NB4 (cell line): ENCODE results near the gene MRGPRG.
"Not testable (repeated sequence)": the region's sequence is repeated elsewhere in the genome, so short reads cannot be mapped to it uniquely, and the experiment has no call there.

Experiments used
- DNase-seq: peaks from one replicate; pipeline ENCODE4 v3.0.0; 2010; ENCODE audit warnings: low read depth
- H3K4me3 ChIP-seq: one replicate; pipeline ENCODE4 v1.5.1; 2011; ENCODE audit warnings: mild to moderate bottlenecking, low read depth, low read length, moderate library complexity
- MYC ChIP-seq: IDR thresholded peaks from 2 replicates; pipeline ENCODE4 v1.6.1; 2011; ENCODE audit warnings: low read depth, low read length
- POLR2A ChIP-seq: IDR thresholded peaks from 2 replicates; pipeline ENCODE4 v1.6.1; 2011; ENCODE audit warnings: mild to moderate bottlenecking; ENCODE audit not compliant: insufficient read length; ENCODE audit errors: extremely low read depth
- TF ChIP-seq, protein P1 (sequence below): IDR thresholded peaks from 2 replicates; pipeline ENCODE4 v1.6.1; 2011; ENCODE audit warnings: low read depth, low read length
- TF ChIP-seq, protein P2 (sequence below): IDR thresholded peaks from one replicate; pipeline ENCODE4 v1.5.1; 2012; ENCODE audit warnings: low read depth, low read length

The MRGPRG gene

DNA sequence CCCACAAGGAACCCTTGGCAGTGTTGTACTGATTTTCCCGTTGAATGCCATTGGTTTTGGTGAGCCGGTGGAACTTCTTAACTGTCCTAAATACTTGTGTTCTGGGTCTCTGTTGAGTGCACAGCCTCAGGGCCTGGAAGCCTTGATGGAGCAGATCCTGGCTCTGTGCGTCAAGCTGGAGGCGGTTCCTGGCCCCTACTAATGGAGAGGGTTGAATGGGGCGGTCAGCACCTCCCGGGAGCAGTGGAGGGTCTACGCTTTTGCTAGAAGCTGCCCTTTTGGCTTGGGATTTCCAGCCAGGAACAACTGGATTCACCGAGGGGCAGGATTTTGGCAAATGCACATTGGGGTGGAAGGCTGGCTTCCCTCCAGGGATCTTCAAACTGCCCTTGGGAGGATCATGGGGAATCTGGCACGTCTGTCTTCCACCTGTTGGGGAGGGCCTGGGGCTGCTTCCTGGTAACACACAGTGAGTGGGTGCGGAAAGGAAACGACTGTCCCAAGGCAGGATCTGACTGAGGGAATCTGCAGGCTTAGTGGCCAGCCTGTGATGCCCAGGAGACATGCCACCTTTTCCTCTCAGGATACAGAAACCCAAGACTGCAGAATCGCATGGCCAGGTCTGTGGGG is 46.6 kb downstream of the MRGPRG start:
- DNase-seq = no peak
- TF ChIP-seq, protein P1, sequence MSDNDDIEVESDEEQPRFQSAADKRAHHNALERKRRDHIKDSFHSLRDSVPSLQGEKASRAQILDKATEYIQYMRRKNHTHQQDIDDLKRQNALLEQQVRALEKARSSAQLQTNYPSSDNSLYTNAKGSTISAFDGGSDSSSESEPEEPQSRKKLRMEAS = no peak
- TF ChIP-seq POLR2A = no peak
- TF ChIP-seq, protein P2, sequence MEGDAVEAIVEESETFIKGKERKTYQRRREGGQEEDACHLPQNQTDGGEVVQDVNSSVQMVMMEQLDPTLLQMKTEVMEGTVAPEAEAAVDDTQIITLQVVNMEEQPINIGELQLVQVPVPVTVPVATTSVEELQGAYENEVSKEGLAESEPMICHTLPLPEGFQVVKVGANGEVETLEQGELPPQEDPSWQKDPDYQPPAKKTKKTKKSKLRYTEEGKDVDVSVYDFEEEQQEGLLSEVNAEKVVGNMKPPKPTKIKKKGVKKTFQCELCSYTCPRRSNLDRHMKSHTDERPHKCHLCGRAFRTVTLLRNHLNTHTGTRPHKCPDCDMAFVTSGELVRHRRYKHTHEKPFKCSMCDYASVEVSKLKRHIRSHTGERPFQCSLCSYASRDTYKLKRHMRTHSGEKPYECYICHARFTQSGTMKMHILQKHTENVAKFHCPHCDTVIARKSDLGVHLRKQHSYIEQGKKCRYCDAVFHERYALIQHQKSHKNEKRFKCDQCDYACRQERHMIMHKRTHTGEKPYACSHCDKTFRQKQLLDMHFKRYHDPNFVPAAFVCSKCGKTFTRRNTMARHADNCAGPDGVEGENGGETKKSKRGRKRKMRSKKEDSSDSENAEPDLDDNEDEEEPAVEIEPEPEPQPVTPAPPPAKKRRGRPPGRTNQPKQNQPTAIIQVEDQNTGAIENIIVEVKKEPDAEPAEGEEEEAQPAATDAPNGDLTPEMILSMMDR = no peak

DNA sequence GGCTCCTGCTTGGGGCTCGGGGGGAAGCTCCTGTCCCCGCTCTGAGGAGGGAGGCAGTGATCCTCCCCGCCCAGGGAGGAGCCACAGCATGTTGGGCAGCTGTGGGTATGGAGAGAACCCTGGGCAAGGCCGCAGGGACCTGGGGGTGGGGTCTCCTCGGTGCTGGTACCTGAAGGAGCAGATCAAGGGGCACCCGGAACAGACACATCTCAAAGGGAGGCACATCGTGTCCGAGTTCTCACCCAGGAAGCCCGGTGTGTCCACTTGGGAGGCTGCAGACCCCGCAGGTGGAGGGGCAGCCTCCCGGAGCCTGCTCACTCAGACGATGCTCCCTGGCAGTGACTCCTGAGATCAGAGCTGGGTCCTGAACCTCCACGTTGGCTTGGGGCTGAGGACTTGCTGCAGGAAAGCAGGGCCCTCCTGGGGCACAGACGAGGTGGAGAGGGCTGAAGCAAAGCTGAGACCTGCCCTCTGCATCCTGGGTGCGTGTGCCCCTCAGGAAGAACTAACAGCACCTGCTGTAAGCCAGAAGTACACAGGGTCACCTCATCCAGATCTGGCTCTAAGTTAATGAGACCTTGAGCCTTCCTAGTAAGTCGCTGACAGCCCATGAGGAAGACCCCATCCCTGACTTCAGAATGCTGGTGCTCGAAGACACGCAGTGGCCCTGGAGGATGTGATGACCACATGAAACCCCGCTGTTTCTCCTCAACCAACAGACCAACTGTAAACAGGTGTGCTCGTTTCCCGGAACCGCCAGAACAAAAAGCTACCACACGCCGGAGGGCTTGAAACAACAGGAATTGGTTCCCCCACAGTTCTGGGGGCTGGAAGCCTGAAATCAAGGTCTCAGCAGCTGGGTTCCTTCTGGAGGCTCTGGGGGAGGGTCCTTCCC is 47.6 kb downstream of the MRGPRG start:
- no peak overlapping the region for H3K4me3 ChIP-seq
- no peak for DNase-seq
- no peak for TF ChIP-seq MYC
- no peak for TF ChIP-seq POLR2A

More for the DNA sequence above, 46.6 kb downstream of the MRGPRG start:
- no peak overlapping the region for H3K4me3 ChIP-seq

DNA sequence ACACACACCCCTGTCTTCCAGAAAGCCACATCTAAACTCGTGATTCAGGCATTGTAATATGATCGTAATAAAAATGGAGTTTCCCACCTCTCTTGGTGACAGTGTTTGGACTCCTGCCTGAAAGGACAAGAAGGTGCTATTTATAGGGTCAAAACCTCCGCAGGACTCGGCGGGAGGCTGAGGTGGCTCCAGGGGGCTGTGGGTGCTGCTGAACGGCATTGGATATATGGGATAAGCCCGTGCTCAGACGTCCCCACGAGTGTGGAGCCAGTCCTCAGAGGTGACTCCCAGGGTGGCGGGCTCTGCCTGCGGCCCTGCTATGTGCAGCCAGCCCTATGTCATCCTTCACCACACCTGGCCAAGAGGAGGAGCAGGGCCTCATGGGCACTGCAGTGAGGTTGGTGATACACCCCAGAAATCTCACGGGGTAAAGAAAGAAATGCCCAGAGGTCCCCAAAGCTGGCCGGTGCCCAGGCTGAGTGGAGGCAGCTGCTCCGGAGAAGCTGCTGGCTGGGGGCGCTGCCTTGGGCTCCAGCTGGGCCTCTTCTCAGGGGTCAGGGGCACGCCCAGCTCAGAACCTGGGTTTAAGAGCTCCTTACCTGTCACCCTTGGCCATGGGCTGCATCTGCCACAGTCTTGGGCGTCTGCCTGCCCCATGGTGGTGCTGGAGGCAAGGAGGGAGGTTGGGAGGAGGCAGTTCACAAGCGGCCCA is 48.4 kb downstream of the MRGPRG start:
- no peak for TF ChIP-seq POLR2A
- TF ChIP-seq, protein P2 = no peak
- TF ChIP-seq, protein P1 = no peak
- TF ChIP-seq MYC = no peak
- DNase-seq = no peak
- H3K4me3 ChIP-seq = peak overlapping the region; percentile 38

DNA sequence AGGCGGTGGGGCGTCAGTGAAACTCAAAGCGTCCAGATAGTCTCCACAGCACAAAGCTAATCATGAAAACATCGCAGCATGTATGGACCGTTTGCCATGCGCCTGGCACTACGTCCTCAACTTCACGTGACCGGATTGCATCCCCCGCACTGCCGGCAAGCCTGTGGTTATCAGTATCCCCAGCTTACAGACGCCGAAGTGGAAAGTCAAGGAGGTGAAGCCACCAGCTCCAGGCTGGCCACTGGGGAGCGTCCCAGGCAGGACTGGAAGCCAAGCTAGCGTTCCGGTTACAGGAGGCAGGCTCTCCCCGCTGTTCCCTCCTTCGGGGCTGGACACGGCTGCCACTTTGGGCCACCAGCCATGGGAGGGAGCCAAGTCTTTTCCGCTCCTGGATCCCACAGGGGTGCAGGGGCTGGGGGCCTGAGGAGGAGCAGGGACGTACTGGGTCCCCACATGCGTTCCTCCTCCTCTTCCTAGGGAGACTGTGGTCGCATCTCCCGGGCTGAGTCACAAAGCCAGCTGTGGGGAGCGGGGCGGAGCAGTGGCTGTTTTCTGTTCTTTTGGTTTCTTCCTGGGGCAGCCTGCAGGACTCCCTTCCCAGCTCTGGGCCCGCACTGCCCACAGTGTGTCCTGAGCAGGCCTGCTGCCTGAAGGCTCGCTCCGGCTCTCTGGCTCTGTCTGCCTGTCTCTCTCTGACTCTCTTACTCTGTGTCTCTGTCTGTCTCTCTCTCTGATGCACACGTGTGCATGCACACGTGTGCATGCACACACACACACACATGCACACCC is 49.2 kb downstream of the MRGPRG start:
- TF ChIP-seq, protein P2 = no peak
- peak; percentile 37 for TF ChIP-seq POLR2A
- TF ChIP-seq, protein P1 = peak; percentile 96
- TF ChIP-seq MYC = peak; percentile 95
- peak overlapping the region; percentile 38 for H3K4me3 ChIP-seq
- DNase-seq = peak; percentile 97

DNA sequence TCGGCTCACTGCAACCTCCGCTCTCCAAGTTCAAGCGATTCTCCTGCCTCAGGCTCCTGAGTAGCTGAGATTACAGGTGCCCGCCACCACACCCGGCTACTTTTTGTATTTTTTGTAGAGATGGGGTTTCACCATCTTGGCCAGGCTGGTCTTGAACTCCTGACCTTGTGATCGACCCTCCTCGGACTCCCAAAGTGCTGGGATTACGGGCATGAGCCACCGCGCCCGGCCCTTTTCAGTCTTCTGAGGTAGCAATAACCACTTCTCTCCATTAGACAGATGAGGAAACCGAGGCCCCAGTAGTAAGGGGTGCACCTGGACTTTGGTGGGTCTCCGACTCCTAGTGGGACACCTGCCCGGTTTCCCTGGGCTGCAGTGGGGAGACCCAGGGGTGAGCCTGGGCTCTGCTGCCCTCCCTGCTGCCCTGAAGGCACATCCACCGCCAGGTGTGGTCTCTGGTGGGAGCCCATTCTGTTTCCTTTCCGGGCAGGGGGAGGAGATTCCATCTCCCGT is 49.8 kb downstream of the MRGPRG start:
- DNase-seq, H3K4me3 ChIP-seq: not testable (repeated sequence)
